ENCODE results near the gene MAPK8.

The MAPK8 gene

GRCh38 chr10:48384699-48384982 lies 78.2 kb downstream of the MAPK8 start:
- DNase-seq (ENCODE audit: low read depth) = no peak

GRCh38 chr10:48389272-48389671 lies 82.8 kb downstream of the MAPK8 start:
- DNase-seq (ENCODE audit: low read depth) = no peak

- no peak for DNase-seq (ENCODE audit: low read depth)
These were observed 83.5 kb downstream of the MAPK8 start for GRCh38 chr10:48389846-48390557.

GRCh38 chr10:48390558-48390871 lies 84.0 kb downstream of the MAPK8 start:
- DNase-seq (ENCODE audit: low read depth) = no peak

GRCh38 chr10:48390933-48391845 lies 84.7 kb downstream of the MAPK8 start:
- no peak for DNase-seq (ENCODE audit: low read depth)

- no peak for DNase-seq (ENCODE audit: low read depth)
These were observed 85.5 kb downstream of the MAPK8 start for GRCh38 chr10:48391994-48392393.

- no peak for DNase-seq (ENCODE audit: low read depth)
These were observed 91.8 kb downstream of the MAPK8 start for GRCh38 chr10:48398261-48398660.

GRCh38 chr10:48399056-48399541 lies 92.6 kb downstream of the MAPK8 start:
- no peak for DNase-seq (ENCODE audit: low read depth)

GRCh38 chr10:48399551-48399950 lies 93.1 kb downstream of the MAPK8 start:
- no peak for DNase-seq (ENCODE audit: low read depth)

- DNase-seq (ENCODE audit: low read depth) = no peak
These were observed 93.8 kb downstream of the MAPK8 start for GRCh38 chr10:48400129-48400849.

GRCh38 chr10:48400850-48401220 lies 94.4 kb downstream of the MAPK8 start:
- no peak for DNase-seq (ENCODE audit: low read depth)

GRCh38 chr10:48404646-48405045 lies 98.2 kb downstream of the MAPK8 start:
- no peak for DNase-seq (ENCODE audit: low read depth)

GRCh38 chr10:48406204-48406603 lies 99.7 kb downstream of the MAPK8 start:
- DNase-seq (ENCODE audit: low read depth) = no peak

GRCh38 chr10:48406658-48407057 lies 100.2 kb downstream of the MAPK8 start:
- no peak for DNase-seq (ENCODE audit: low read depth)

- no peak for DNase-seq (ENCODE audit: low read depth)
These were observed 104.0 kb downstream of the MAPK8 start for GRCh38 chr10:48410503-48410902.

- no peak for DNase-seq (ENCODE audit: low read depth)
These were observed 105.0 kb downstream of the MAPK8 start for GRCh38 chr10:48411510-48411909.

- DNase-seq (ENCODE audit: low read depth) = no peak
These were observed 105.6 kb downstream of the MAPK8 start for GRCh38 chr10:48412081-48412480.

GRCh38 chr10:48412933-48413332 lies 106.5 kb downstream of the MAPK8 start:
- DNase-seq (ENCODE audit: low read depth) = no peak

GRCh38 chr10:48414160-48414559 lies 107.7 kb downstream of the MAPK8 start:
- no peak for DNase-seq (ENCODE audit: low read depth)

GRCh38 chr10:48414778-48415177 lies 108.3 kb downstream of the MAPK8 start:
- no peak for DNase-seq (ENCODE audit: low read depth)

GRCh38 chr10:48416584-48417232 lies 110.2 kb downstream of the MAPK8 start:
- DNase-seq (ENCODE audit: low read depth) = no peak

- DNase-seq (ENCODE audit: low read depth) = no peak
These were observed 110.9 kb downstream of the MAPK8 start for GRCh38 chr10:48417374-48417773.
